Mammary epithelial cell (primary cell): ENCODE measurements around the gene DSN1.

Source experiments
- CTCF ChIP-seq, 2 donors: IDR thresholded peaks in 1 of 2; conservative IDR thresholded peaks in 1 of 2; 2 replicates each; pipeline ENCODE4 v1.5.1; 2011 to 2012; ENCODE audit warnings: inconsistent platforms in 2 of 2, low read length in 2 of 2, mild to moderate bottlenecking in 2 of 2, control low read depth in 1 of 2, low read depth in 1 of 2; ENCODE audit not compliant: insufficient read depth in 1 of 2; ENCODE audit errors: extremely low read depth in 1 of 2
- EZH2 ChIP-seq: IDR thresholded peaks from 2 replicates; pipeline ENCODE4 v1.6.1; 2012; ENCODE audit warnings: low read length, inconsistent platforms, borderline replicate concordance

GRCh38 chr20:36791862-36792261 lies 18.3 kb upstream of the DSN1 start:
- TF ChIP-seq CTCF (conservative IDR thresholded peaks at IDR 0.05 in 1 of 2, IDR thresholded peaks at IDR 0.05 in 1 of 2; ENCODE audit: extremely low read depth in 1 of 2, insufficient read depth in 1 of 2, low read depth in 1 of 2, low read length in 2 of 2), result no peak
- TF ChIP-seq EZH2, result no peak
